Neuronal stem cell (in vitro differentiated cells): Measurements from ENCODE around the gene ATN1.
A peak's percentile ranks its signal among the peaks of the same experiment; 100 is the strongest.

Experiments
- DNase-seq: peaks from one replicate; pipeline ENCODE4 v3.0.0-alpha.2; 2013; ENCODE audit warnings: low spot score
- H2AFZ ChIP-seq: one replicate; pipeline ENCODE4 v1.6.1; 2013; ENCODE audit warnings: mild to moderate bottlenecking, low read length, inconsistent platforms
- H2AK5ac ChIP-seq: 2 replicates; pipeline ENCODE4 v1.6.1; 2013; ENCODE audit warnings: low read depth, mild to moderate bottlenecking, inconsistent platforms, low read length, moderate library complexity, mixed read lengths
- H2BK120ac ChIP-seq: 2 replicates; pipeline ENCODE4 v1.6.1; 2013; ENCODE audit warnings: low read depth, mild to moderate bottlenecking, inconsistent platforms, low read length, moderate library complexity, mixed read lengths
- H2BK12ac ChIP-seq: one replicate; pipeline ENCODE4 v1.6.1; 2013; ENCODE audit warnings: low read length, inconsistent platforms
- H2BK15ac ChIP-seq: 2 replicates; pipeline ENCODE4 v1.6.1; 2013; ENCODE audit warnings: mild to moderate bottlenecking, low read length, inconsistent platforms, mixed read lengths
- H2BK5ac ChIP-seq: one replicate; pipeline ENCODE4 v1.6.1; 2013; ENCODE audit warnings: inconsistent platforms, mild to moderate bottlenecking, low read length, moderate library complexity
- H3K14ac ChIP-seq: one replicate; pipeline ENCODE4 v1.6.1; 2013; ENCODE audit warnings: low read length, inconsistent platforms
- H3K18ac ChIP-seq: 2 replicates; pipeline ENCODE4 v1.6.1; 2013; ENCODE audit warnings: low read length, inconsistent platforms
- H3K23ac ChIP-seq: 2 replicates; pipeline ENCODE4 v1.6.1; 2013; ENCODE audit warnings: low read depth, mild to moderate bottlenecking, mixed read lengths, low read length, inconsistent platforms; ENCODE audit not compliant: poor library complexity
- H3K27ac ChIP-seq: replicated peaks from 3 replicates; pipeline ENCODE4 v1.5.1; 2013; ENCODE audit warnings: low read length, inconsistent platforms
- H3K27me3 ChIP-seq, 3 experiments: 2 replicates each; pipeline ENCODE4 v1.6.1; 2013; ENCODE audit warnings: low read length in 3 of 3, mild to moderate bottlenecking in 2 of 3, inconsistent platforms in 1 of 3, low read depth in 1 of 3, mixed read lengths in 1 of 3, moderate library complexity in 1 of 3; ENCODE audit not compliant: control insufficient read depth in 3 of 3, insufficient read depth in 3 of 3
- H3K36me3 ChIP-seq, 2 donors: replicated peaks in 1 of 2; 2 replicates each; pipeline ENCODE4 v1.6.1; 2013; ENCODE audit warnings: low read length in 2 of 2; ENCODE audit not compliant: control insufficient read depth in 2 of 2, insufficient read depth in 2 of 2
- H3K4ac ChIP-seq: 2 replicates; pipeline ENCODE4 v1.6.1; 2013; ENCODE audit warnings: inconsistent platforms, mild to moderate bottlenecking, low read length, moderate library complexity
- H3K4me1 ChIP-seq, 2 donors: 1 replicate in 1 of 2; 2 replicates in 1 of 2; pipeline ENCODE4 v1.6.1; 2013; ENCODE audit warnings: low read length in 2 of 2, low read depth in 1 of 2; ENCODE audit not compliant: control insufficient read depth in 2 of 2, insufficient read depth in 1 of 2
- H3K4me2 ChIP-seq: one replicate; pipeline ENCODE4 v1.6.1; 2013; ENCODE audit warnings: mild to moderate bottlenecking, low read length, inconsistent platforms; ENCODE audit not compliant: insufficient read depth, poor library complexity, severe bottlenecking
- H3K4me3 ChIP-seq, 2 donors: 2 replicates each; pipeline ENCODE4 v1.5.1; 2013; ENCODE audit warnings: low read length in 2 of 2, mild to moderate bottlenecking in 2 of 2, inconsistent platforms in 1 of 2, moderate library complexity in 1 of 2
- H3K79me1 ChIP-seq: one replicate; pipeline ENCODE4 v1.6.1; 2013; ENCODE audit warnings: low read depth, mild to moderate bottlenecking, inconsistent platforms, low read length, moderate library complexity
- H3K9ac ChIP-seq: one replicate; pipeline ENCODE4 v1.6.1; 2013; ENCODE audit warnings: mild to moderate bottlenecking, low read depth, low read length, inconsistent platforms; ENCODE audit not compliant: poor library complexity
- H3K9me3 ChIP-seq, 2 donors: replicated peaks in 1 of 2; 2 replicates each; pipeline versions ENCODE3 to v1.6.1; 2013; ENCODE audit warnings: low read length in 2 of 2, mild to moderate bottlenecking in 2 of 2, inconsistent platforms in 1 of 2, low read depth in 1 of 2, mixed read lengths in 1 of 2, moderate library complexity in 1 of 2; ENCODE audit not compliant: control insufficient read depth in 2 of 2, insufficient read depth in 1 of 2
- H4K8ac ChIP-seq: one replicate; pipeline ENCODE4 v1.6.1; 2013; ENCODE audit warnings: low read depth, mild to moderate bottlenecking, inconsistent platforms, low read length, moderate library complexity
- H4K91ac ChIP-seq: one replicate; pipeline ENCODE4 v1.6.1; 2013; ENCODE audit warnings: low read length, low read depth, mild to moderate bottlenecking, inconsistent platforms; ENCODE audit not compliant: poor library complexity
- WGBS, 2 donors: extraction: QIAGEN DNeasy Blood & Tissue Kit; methylation state at CpG; one replicate each; pipeline ENCODE4 v1.1.7; 2013; ENCODE audit warnings: missing lambda C conversion rate in 2 of 2, mixed read lengths in 1 of 2; ENCODE audit not compliant: insufficient read length in 2 of 2, insufficient replicate concordance in 1 of 2; ENCODE audit errors: extremely low coverage in 2 of 2; 5-methylcytosine and 5-hydroxymethylcytosine counted together

Gene ATN1

DNA sequence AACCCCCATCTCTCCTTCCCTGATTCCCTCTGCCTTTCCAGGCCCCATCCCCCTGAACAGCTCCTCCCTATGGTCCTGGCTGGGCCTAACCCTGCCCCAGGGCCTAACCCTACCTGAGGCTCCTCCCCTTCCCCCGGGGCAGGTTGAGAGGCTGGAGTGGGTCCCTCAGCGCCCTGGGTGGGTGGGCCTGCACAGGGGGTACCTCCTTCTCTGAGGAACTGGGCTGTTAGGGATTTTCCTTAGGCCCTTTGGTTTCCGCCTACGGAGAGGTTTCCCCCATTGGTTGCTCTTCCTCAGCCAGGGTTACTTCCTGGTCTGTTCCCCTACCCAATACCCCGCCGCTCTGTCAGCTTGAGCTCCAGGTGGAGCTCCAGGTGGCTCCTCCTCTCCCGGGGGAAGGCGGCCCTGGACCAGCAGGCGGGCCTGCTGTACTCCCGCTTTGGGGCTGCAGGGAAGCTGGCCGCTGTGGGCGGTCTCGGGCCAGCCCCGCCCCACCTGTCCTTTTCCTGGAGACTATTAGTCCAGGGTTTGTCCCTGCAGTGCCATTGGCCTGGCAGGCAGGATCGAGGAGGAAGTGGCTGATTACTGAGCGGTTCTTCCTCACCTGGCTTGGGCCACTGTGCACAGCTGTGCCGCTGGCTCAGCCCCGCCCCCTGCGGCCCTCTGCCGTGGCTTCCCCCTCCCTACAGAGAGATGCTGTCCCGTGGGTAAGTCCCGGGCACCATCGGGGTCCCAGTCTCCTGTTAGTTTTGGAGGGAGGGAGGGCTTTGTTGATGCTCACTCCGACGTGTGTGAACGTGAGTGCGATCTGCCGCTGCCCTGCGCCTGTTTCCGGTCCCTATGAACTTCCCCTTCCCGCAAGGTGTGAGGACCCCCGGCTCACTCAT lies 18.5 kb downstream of the ATN1 start:
- H3K9me3 ChIP-seq = no peaks in the 10 kb centered on the region
- H3K36me3 ChIP-seq = peaks cover 11 to 36% of the 10 kb centered on the region in 2 donors
- H3K9ac ChIP-seq = peak overlapping the region; percentile 14
- H3K18ac ChIP-seq = peak overlapping the region; percentile 28
- H3K23ac ChIP-seq = peak overlapping the region; percentile 56
- no peak for DNase-seq
- H2AFZ ChIP-seq = no peak overlapping the region
- no peaks in the 10 kb centered on the region for H3K79me1 ChIP-seq
- H2BK5ac ChIP-seq = no peak overlapping the region
- H3K14ac ChIP-seq = no peak overlapping the region
- H3K4me1 ChIP-seq = peaks cover 10 to 11% of the 10 kb centered on the region in 2 donors
- no peaks in the 10 kb centered on the region for H3K27me3 ChIP-seq
- H3K27ac ChIP-seq = no peak overlapping the region
- no peak overlapping the region for H4K91ac ChIP-seq
- no CpG with 5 or more reads among the region's 32 CpGs for WGBS, 2 donors
- peak overlapping the region; percentile 56 for H3K4me2 ChIP-seq
- H3K4ac ChIP-seq = no peak overlapping the region
- peak overlapping the region; percentile 7 for H2AK5ac ChIP-seq
- no peak overlapping the region for H2BK12ac ChIP-seq
- H2BK120ac ChIP-seq = no peak overlapping the region
- peak overlapping the region in 1 of 2 donors; percentile 60 for H3K4me3 ChIP-seq
- H2BK15ac ChIP-seq = no peak overlapping the region
- H4K8ac ChIP-seq = no peak overlapping the region

DNA sequence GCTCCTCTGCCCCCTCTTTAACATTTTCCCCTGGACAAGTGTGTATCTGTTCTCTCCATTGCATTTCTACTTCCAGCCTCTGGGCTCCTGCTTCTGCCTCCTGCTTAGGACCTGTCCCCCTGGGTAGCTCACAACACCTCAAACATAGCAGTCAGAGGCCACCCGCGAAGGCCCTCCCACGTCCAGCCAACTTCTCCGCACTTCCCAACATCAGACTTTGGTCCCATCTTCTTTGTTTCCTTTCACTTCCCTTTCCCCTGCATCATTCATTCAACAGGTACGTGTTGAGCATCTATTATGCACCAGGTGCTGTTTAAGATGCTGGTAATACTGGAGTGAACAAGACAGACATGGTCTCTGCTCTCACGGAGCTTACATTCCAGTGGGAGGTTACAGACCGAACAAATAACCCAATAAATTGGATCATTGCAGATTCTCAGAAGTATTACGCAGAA lies 19.2 kb downstream of the ATN1 start:
- peaks cover 10 to 11% of the 10 kb centered on the region in 2 donors for H3K4me1 ChIP-seq
- no peak overlapping the region for H4K91ac ChIP-seq
- H2BK120ac ChIP-seq = no peak overlapping the region
- H4K8ac ChIP-seq = no peak overlapping the region
- no peak overlapping the region for H2AFZ ChIP-seq
- no peak overlapping the region for H3K23ac ChIP-seq
- no peak overlapping the region for H2BK12ac ChIP-seq
- H3K27ac ChIP-seq = no peak overlapping the region
- no peak overlapping the region for H2BK15ac ChIP-seq
- no peak overlapping the region for H3K14ac ChIP-seq
- H2AK5ac ChIP-seq = no peak overlapping the region
- H3K9ac ChIP-seq = peak overlapping the region; percentile 14
- peaks cover 5 to 30% of the 10 kb centered on the region in 2 donors for H3K36me3 ChIP-seq
- H2BK5ac ChIP-seq = no peak overlapping the region
- H3K79me1 ChIP-seq = no peaks in the 10 kb centered on the region
- no peaks in the 10 kb centered on the region for H3K9me3 ChIP-seq
- no CpG with 5 or more reads among the region's 8 CpGs for WGBS, 2 donors
- no peak overlapping the region for H3K4ac ChIP-seq
- peak overlapping the region in 1 of 2 donors; percentile 60 for H3K4me3 ChIP-seq
- peak overlapping the region; percentile 56 for H3K4me2 ChIP-seq
- no peaks in the 10 kb centered on the region for H3K27me3 ChIP-seq
- H3K18ac ChIP-seq = no peak overlapping the region
- no peak for DNase-seq

GRCh38 chr12:6947615-6948014 lies 19.9 kb downstream of the ATN1 start:
- no peak overlapping the region for H2AK5ac ChIP-seq
- no peak overlapping the region for H2BK12ac ChIP-seq
- no CpG with 5 or more reads among the region's 8 CpGs for WGBS, 2 donors
- no peaks in the 10 kb centered on the region for H3K27me3 ChIP-seq
- H2BK15ac ChIP-seq = no peak overlapping the region
- no peak overlapping the region for H2AFZ ChIP-seq
- H3K4me1 ChIP-seq = peaks cover 13 to 14% of the 10 kb centered on the region in 2 donors
- no peak overlapping the region for H3K18ac ChIP-seq
- H3K27ac ChIP-seq = no peak overlapping the region
- H3K4me2 ChIP-seq = no peak overlapping the region
- no peak overlapping the region for H3K4me3 ChIP-seq
- no peak overlapping the region for H4K91ac ChIP-seq
- no peak overlapping the region for H3K4ac ChIP-seq
- DNase-seq = no peak
- H3K36me3 ChIP-seq = peaks cover 3 to 24% of the 10 kb centered on the region in 2 donors
- H3K23ac ChIP-seq = no peak overlapping the region
- no peaks in the 10 kb centered on the region for H3K9me3 ChIP-seq
- H3K9ac ChIP-seq = no peak overlapping the region
- no peak overlapping the region for H4K8ac ChIP-seq
- H2BK120ac ChIP-seq = no peak overlapping the region
- H3K79me1 ChIP-seq = no peaks in the 10 kb centered on the region
- H2BK5ac ChIP-seq = no peak overlapping the region
- no peak overlapping the region for H3K14ac ChIP-seq

GRCh38 chr12:6948873-6949594 lies 21.3 kb downstream of the ATN1 start:
- Histone ChIP-seq H3K4me2 (no peak overlapping the region), H2AK5ac (no peak overlapping the region), H2AFZ (no peak overlapping the region), H3K4ac (no peak overlapping the region), H2BK5ac (no peak overlapping the region), H3K18ac (no peak overlapping the region), H3K14ac (no peak overlapping the region), H4K8ac (no peak overlapping the region), H2BK15ac (no peak overlapping the region), H3K4me3 (peak overlapping the region in 1 of 2 donors; percentile 18), H3K36me3 (peaks cover 3 to 23% of the 10 kb centered on the region in 2 donors), H3K4me1 (peaks cover 13 to 25% of the 10 kb centered on the region in 2 donors), H3K23ac (no peak overlapping the region), H3K9me3 (no peaks in the 10 kb centered on the region), H4K91ac (no peak overlapping the region), H2BK120ac (no peak overlapping the region), H3K9ac (no peak overlapping the region), H3K79me1 (no peaks in the 10 kb centered on the region), H3K27ac (no peak overlapping the region), H3K27me3 (no peaks in the 10 kb centered on the region), H2BK12ac (no peak overlapping the region)
- no peak for DNase-seq
- no CpG with 5 or more reads among the region's 15 CpGs for WGBS, 2 donors
